HG03378 (cell line): Measurements from ENCODE around the gene CNTNAP5.

Experiments used
- ATAC-seq: cut with Tn5 transposase; IDR thresholded peaks from one replicate; pipeline ENCODE4 v1.9.1; 2021; ENCODE audit warnings: mild to moderate bottlenecking, moderate library complexity; ENCODE audit not compliant: unreplicated experiment

The CNTNAP5 gene

DNA sequence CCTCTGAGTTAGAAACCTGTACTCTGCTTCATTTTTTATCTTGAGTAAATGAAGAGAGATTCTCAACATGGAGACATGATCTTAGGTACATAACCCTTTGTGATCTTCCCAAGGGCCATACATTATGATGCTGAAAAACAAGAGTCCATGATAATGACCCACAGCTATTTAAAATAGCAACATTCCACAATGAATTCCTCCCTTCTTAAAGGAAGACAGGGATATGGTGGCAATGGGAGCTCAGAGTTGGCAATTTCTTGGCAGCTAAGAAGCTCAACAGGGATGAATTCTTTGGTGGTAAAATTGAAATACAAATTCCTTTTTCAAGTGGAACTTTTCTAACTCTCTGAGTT lies 638.5 kb downstream of the CNTNAP5 start:
- ATAC-seq, result no peak

GRCh38 chr2:124664363-124664762 lies 639.3 kb downstream of the CNTNAP5 start:
- ATAC-seq, result no peak

- no peak for ATAC-seq
Measured at GRCh38 chr2:124666976-124667375, 641.9 kb downstream of the CNTNAP5 start.

- ATAC-seq, result no peak
Measured at GRCh38 chr2:124668161-124668560, 643.1 kb downstream of the CNTNAP5 start.

GRCh38 chr2:124670187-124670586 lies 645.1 kb downstream of the CNTNAP5 start:
- ATAC-seq, result no peak

- no peak for ATAC-seq
Measured at GRCh38 chr2:124678043-124678442, 653.0 kb downstream of the CNTNAP5 start.

DNA sequence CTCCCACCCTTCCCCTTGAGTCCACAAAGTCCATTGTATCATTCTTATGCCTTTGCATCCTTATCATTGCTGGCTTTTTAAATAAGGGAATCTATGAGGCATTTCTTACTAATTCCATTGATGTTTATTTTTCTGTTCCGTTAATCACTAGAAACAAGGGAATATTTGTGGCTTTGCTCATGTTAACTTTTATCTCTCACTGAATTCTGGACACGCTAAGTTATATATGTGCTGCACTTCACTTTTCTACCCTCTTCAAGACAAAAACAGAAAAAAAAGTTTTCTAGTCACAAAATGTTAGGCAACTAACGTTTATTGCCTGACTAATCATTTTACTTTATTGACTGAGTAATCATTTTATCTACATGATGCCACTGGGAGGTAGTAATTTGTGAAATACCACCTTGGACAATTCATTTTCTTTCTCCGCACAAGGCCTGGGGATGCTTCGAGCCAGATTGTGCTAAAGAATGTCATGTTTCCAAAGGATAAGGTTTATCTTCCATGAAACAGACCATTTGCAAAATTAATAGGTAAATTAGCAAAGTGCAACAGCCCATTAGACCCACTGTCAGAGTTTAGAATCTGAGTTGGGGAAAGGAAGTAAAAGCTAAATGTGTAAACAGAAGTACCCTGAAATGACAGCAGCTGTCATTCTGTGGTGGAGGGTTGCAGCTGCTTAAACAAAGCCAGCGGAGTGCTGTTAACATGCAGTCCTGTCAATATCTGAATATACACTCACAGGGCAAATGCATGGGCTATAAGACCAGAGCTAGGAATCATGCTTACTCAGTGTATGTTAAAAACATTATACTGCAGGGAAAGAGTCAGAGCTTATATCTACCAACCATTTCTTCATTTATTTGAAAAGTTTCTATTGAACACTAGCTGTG lies 658.7 kb downstream of the CNTNAP5 start:
- ATAC-seq, result no peak

DNA sequence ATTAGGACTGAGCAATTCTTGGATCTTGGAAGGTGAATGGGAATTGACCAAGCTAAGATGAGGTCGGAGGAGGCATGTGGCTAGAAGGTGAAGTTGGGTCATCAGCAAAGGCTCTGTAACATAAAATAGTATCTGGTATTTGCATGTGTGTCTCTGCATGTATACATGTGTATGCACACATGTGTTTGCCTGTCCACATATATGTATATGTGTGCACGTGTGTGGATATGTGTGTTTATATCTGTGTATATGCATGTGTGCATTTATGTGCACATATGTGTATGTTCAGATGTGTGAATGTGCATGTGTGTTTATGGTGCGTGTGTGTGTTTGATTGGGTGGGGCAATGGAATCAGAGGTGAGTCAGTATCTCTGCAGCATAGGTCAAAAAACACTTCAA lies 664.3 kb downstream of the CNTNAP5 start:
- ATAC-seq, result no peak

- no peak for ATAC-seq
Measured at GRCh38 chr2:124692216-124692615, 667.1 kb downstream of the CNTNAP5 start.

GRCh38 chr2:124692707-124693106 lies 667.6 kb downstream of the CNTNAP5 start:
- ATAC-seq, result no peak

- no peak for ATAC-seq
Measured at GRCh38 chr2:124693156-124693555, 668.1 kb downstream of the CNTNAP5 start.

DNA sequence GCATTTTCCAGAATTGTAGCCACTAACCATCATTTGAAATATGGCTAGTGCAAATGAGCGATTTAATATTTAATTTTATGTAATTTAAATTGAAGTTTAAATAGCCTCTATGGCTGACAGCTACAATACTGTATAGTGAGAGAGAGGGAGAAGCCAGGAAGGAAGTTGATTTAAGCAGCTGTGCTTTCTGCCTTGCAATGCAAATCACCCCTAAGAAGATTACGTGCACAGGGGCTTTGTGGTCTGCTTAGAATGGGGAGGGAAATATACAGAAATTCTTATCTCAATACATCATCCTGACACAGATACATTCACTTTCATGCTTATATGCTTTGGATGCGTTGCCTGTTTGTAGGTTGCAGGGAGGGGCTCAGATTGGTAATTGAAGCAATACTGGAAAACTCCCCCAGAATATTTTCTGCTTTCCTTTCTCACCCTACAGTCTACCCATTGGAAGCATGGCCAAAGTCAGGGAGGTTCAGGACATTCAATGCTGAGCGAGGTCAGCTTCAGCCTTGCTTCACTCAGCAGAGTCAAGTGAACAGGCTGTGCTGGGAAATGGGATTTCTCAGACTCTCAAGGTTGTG lies 674.0 kb downstream of the CNTNAP5 start:
- no peak for ATAC-seq

DNA sequence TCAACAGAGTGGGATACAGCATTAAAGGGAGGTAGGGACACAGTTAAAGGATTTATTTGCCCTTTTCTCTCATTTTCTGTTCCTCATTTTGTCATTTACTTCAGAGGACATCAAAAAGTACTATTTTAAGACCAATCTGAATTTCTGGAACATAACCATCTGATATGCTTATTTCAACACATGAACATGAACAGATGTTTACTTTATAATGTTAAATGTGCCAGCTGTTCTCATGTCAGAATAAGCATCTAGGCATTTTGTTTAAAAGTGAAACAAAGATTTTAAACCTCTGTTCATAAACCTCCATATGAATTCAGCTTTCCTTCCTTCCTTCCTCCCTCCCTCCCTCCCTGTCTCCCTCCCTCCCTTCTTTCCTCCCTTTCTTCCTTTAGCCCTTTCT lies 677.7 kb downstream of the CNTNAP5 start:
- ATAC-seq, result no peak

GRCh38 chr2:124704071-124704925 lies 679.2 kb downstream of the CNTNAP5 start:
- no peak for ATAC-seq

- ATAC-seq, result no peak
Measured at GRCh38 chr2:124708661-124709060, 683.6 kb downstream of the CNTNAP5 start.

DNA sequence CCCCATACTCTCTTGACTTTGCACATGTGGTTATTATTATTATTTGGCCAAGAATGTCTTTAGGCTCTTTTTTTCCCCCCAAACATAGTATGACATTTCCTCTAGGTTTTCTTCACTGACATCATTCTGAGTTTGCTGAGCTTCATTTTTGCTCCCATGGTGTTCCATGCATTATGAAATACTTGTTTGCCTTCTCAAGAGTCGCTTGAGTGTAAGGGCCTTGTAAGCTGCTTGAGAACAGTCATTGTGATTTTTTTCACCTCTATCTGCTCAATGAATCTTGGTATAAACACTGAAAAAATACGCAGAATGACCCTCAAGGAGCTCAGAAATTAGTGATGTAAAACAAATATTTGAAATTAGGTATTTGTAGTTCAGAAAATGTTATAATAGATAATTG lies 688.9 kb downstream of the CNTNAP5 start:
- no peak for ATAC-seq

DNA sequence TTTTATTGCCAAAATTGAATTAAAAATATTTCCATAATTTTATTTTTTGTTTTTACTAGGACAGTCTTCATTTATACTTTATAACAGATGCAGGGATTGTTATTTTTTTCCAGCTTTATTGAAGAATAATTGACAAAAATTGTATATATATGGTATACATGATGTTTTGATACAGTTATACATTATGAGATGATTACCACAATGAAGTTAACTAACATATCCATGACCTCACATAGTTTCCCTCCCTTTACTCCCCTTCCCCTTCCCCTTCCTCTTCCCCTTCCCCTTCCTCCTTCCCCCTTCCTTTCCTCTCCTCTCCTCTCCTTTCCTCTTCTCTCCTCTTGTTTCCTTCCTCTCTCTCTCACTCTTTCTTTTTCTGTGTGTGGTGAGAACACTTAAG lies 700.1 kb downstream of the CNTNAP5 start:
- no peak for ATAC-seq

GRCh38 chr2:124740636-124741035 lies 715.5 kb downstream of the CNTNAP5 start:
- no peak for ATAC-seq

DNA sequence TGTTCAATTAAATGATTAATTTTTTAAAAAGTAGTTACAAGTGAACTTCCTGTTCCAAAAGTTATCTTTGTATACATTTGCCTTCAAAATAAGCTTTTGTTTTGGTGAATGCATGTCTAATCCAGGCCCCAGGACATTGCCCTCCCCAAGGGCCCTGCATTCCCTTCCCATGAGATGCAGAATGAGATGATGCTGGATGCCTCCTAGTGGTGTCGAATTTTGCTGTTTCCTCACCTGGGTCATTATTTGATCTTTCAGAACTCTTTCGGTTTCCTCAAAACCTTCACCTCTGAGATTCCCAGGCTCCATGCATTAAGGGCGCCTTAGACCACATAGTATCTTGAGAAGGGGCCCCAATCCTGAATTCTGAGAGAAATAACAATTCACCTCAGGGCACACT lies 728.8 kb downstream of the CNTNAP5 start:
- ATAC-seq, result no peak

DNA sequence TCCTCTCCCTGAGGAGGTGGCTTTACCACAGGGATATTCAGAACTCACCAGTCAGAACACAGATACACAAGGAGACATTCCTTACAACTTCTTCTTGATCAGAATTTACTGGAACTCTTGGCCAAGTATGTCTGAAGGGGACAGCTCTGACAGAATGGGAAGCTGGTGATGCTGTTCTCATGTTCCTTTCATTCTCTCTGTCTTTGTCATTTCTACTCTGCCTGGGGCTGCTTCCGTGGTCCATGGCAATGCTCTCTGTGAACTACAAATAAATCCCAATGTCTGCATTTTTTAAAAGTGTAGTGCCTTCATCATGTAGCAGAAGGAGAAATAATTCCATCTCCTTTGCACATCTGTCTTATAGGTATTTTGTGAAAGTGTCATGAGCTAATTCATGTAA lies 730.3 kb downstream of the CNTNAP5 start:
- no peak for ATAC-seq

- ATAC-seq, result no peak
Measured at GRCh38 chr2:124756048-124756447, 731.0 kb downstream of the CNTNAP5 start.

DNA sequence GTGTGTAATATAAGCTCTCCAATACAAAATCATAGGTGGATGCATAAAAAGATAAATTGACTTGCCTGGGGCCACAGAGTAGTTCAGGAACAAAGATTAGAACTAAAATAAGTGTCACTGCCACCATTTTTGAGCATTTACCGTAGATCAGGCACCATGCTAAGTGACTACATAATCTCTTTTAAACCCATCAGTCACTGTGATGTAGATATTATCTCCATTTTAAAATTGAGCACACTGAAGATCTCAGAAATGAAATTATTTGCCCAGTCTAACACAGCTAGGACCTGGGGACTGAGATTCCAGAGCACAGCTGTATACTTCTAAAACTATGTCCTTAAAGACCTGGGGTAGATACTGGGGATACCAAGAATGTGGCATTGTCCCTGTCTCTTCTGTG lies 737.3 kb downstream of the CNTNAP5 start:
- ATAC-seq, result no peak
